GM06990 (cell line): ENCODE data around the gene SLC44A5.
"Not testable (repeated sequence)": the region's sequence is repeated elsewhere in the genome, so short reads cannot be mapped to it uniquely, and the experiment has no call there.

Experiments used
- DNase-seq: peaks from one replicate; pipeline ENCODE4 v3.0.0-alpha.2; 2011; ENCODE audit not compliant: insufficient read length; ENCODE audit errors: extremely low read depth
- H3K27me3 ChIP-seq: replicated peaks from 2 replicates; pipeline ENCODE4 v1.6.0; 2011; ENCODE audit warnings: low read length; ENCODE audit not compliant: control insufficient read depth, insufficient read depth
- H3K36me3 ChIP-seq: 2 replicates; pipeline ENCODE4 v1.5.1; 2011; ENCODE audit warnings: low read length; ENCODE audit not compliant: control insufficient read depth, insufficient read depth
- H3K4me3 ChIP-seq: replicated peaks from 2 replicates; pipeline ENCODE4 v1.5.1; 2011; ENCODE audit warnings: low read depth, mild to moderate bottlenecking, control low read depth, low read length
- CTCF ChIP-seq: IDR thresholded peaks from 2 replicates; pipeline ENCODE4 v1.5.1; 2011; ENCODE audit warnings: low read length, control low read depth, mild to moderate bottlenecking, inconsistent platforms; ENCODE audit not compliant: insufficient read depth, poor library complexity, severe bottlenecking

SLC44A5 gene

GRCh38 chr1:75611014-75611413 lies at the start of gene SLC44A5:
Gene SLC44A5, minus strand, starts transcription at chr1:75611114. Its CDS starts 69,667 bp downstream, at chr1:75541447.
- DNase-seq = no peak
- H3K36me3 ChIP-seq = no peaks in the 10 kb centered on the region
- H3K4me3 ChIP-seq = no peak within 1 kb of the TSS
- no peak for TF ChIP-seq CTCF
- H3K27me3 ChIP-seq = no peaks in the 10 kb centered on the region; the same call in 1 of the 2 replicates

GRCh38 chr1:75655931-75656330 lies 45.0 kb upstream of the SLC44A5 start:
- no peak for DNase-seq
- TF ChIP-seq CTCF = no peak
- H3K36me3 ChIP-seq = no peaks in the 10 kb centered on the region
- no peaks in the 10 kb centered on the region for H3K27me3 ChIP-seq
- no peak overlapping the region for H3K4me3 ChIP-seq

- H3K36me3 ChIP-seq, H3K4me3 ChIP-seq, H3K27me3 ChIP-seq, DNase-seq: not testable (repeated sequence)
These were observed 36.3 kb upstream of the SLC44A5 start for GRCh38 chr1:75647183-75647582.

GRCh38 chr1:75645153-75645552 lies 34.2 kb upstream of the SLC44A5 start:
- H3K36me3 ChIP-seq, H3K4me3 ChIP-seq, H3K27me3 ChIP-seq, DNase-seq: not testable (repeated sequence)

GRCh38 chr1:75643460-75643859 lies 32.5 kb upstream of the SLC44A5 start:
- Histone ChIP-seq H3K36me3 (no peaks in the 10 kb centered on the region), H3K27me3 (no peaks in the 10 kb centered on the region), H3K4me3 (no peak overlapping the region)
- no peak for DNase-seq
- TF ChIP-seq CTCF = no peak

GRCh38 chr1:75641325-75641724 lies 30.4 kb upstream of the SLC44A5 start:
- DNase-seq = no peak
- Histone ChIP-seq H3K36me3 (no peaks in the 10 kb centered on the region), H3K4me3 (no peak overlapping the region), H3K27me3 (no peaks in the 10 kb centered on the region)
- TF ChIP-seq CTCF = no peak

GRCh38 chr1:75640137-75640536 lies 29.2 kb upstream of the SLC44A5 start:
- TF ChIP-seq CTCF = no peak
- DNase-seq = no peak
- Histone ChIP-seq H3K27me3 (no peaks in the 10 kb centered on the region), H3K36me3 (no peaks in the 10 kb centered on the region), H3K4me3 (no peak overlapping the region)
